HepG2 (cell line): ENCODE measurements around the gene MMP8. TPM values are rescaled to one million over a fixed set of nuclear protein-coding genes. Genes with fewer than 3 reads are reported as not detected.

ENCODE experiments used
- ATAC-seq: fragments of 200-7000 bp; cut with Tn5 transposase; 3 replicates; pipeline ENCODE4 v1.9.1; 2020; ENCODE audit warnings: mild to moderate bottlenecking, moderate library complexity
- Bru-seq: library from RNA; stranded (reverse); fragments of 400-500 nt; gene quantifications from one replicate; lab custom pipeline; 2021; lab: Mats Ljungman, UMichigan
- BruChase-seq, 2 experiments: library from RNA; stranded (reverse); fragments of 400-500 nt; gene quantifications; one replicate each; lab custom pipeline; 2021; lab: Mats Ljungman, UMichigan
- BruUV-seq: library from RNA; stranded (reverse); fragments of 400-500 nt; replicated peaks from 2 replicates; lab custom pipeline; 2021; lab: Mats Ljungman, UMichigan
- CTCF ChIA-PET: fragments of 300-600 bp; formaldehyde crosslinking; extraction: SDS; loops from one replicate; lab custom pipeline; 2021; ENCODE audit warnings: low total read pairs, inconsistent platforms, low intra/inter-chr PET ratio; lab: Yijun Ruan, JAX
- POLR2A ChIA-PET: fragments of 350-600 bp; sonication (Branson Sonifier 250); formaldehyde crosslinking; loops from one replicate; lab custom pipeline; 2020; ENCODE audit warnings: antibody characterized with exemption, inconsistent platforms; lab: Yijun Ruan, JAX
- DNase-seq: peaks from one replicate; pipeline ENCODE4 v3.0.0-alpha.2; 2015; ENCODE audit warnings: low spot score
- FAIRE-seq: peaks from 3 replicates; lab custom pipeline; 2011; peaks lifted over from hg19 to GRCh38; lab: Jason Lieb, UNC
- H2AFZ ChIP-seq: one replicate; pipeline ENCODE4 v1.6.1; 2011; ENCODE audit warnings: low read length, inconsistent platforms
- H3K27ac ChIP-seq: fragments of 300-600 bp; 3 replicates; pipeline ENCODE4 v1.8.0; 2011; ENCODE audit warnings: mixed run types, mild to moderate bottlenecking, mixed read lengths, low read length, inconsistent platforms; ENCODE audit not compliant: insufficient read depth; ENCODE audit errors: extremely low read length
- H3K27me3 ChIP-seq, 2 experiments: fragments of 200-600 bp in 1 of 2; 2 replicates in 1 of 2; 3 replicates in 1 of 2; pipeline versions ENCODE4 v1.6.0 to v1.8.0; 2011; ENCODE audit warnings: low read length in 2 of 2, mild to moderate bottlenecking in 2 of 2, moderate library complexity in 2 of 2, inconsistent platforms in 1 of 2; ENCODE audit not compliant: insufficient read depth in 2 of 2, control insufficient read depth in 1 of 2
- H3K36me3 ChIP-seq, 2 experiments: fragments of 200-600 bp in 1 of 2; replicated peaks in 1 of 2; 2 replicates in 1 of 2; 3 replicates in 1 of 2; pipeline versions ENCODE4 v1.5.1 to v1.8.0; 2011; ENCODE audit warnings: low read length in 2 of 2, inconsistent platforms in 1 of 2; ENCODE audit not compliant: insufficient read depth in 2 of 2, control insufficient read depth in 1 of 2
- H3K4me1 ChIP-seq: 2 replicates; pipeline ENCODE4 v1.5.1; 2012; ENCODE audit warnings: low read length, inconsistent platforms; ENCODE audit not compliant: insufficient read depth
- H3K4me2 ChIP-seq: 2 replicates; pipeline ENCODE4 v1.6.0; 2011; ENCODE audit warnings: low read depth, low read length, inconsistent platforms
- H3K4me3 ChIP-seq, 3 experiments: fragments of 200-600 bp in 1 of 3; sonication (generic), shearing (Covaris generic) in 1 of 3; replicated peaks in 1 of 3; 2 replicates each; pipeline ENCODE4 v1.5.1; 2011 to 2016; ENCODE audit warnings: low read length in 3 of 3, inconsistent platforms in 2 of 3, low read depth in 2 of 3, mild to moderate bottlenecking in 2 of 3, control low read depth in 1 of 3, mixed read lengths in 1 of 3; ENCODE audit not compliant: insufficient read depth in 1 of 3
- H3K79me2 ChIP-seq: one replicate; pipeline ENCODE4 v1.6.1; 2011; ENCODE audit warnings: low read length, inconsistent platforms; ENCODE audit not compliant: insufficient read depth
- H3K9ac ChIP-seq: 2 replicates; pipeline ENCODE4 v1.6.0; 2011; ENCODE audit warnings: mild to moderate bottlenecking, low read depth, low read length, inconsistent platforms; ENCODE audit not compliant: insufficient read depth
- H3K9me3 ChIP-seq: 2 replicates; pipeline ENCODE4 v1.5.1; 2012; ENCODE audit warnings: mild to moderate bottlenecking, low read length
- H4K20me1 ChIP-seq: 2 replicates; pipeline ENCODE4 v1.6.0; 2011; ENCODE audit warnings: inconsistent platforms, mild to moderate bottlenecking, low read length, moderate library complexity; ENCODE audit not compliant: insufficient read depth
- ATF1 ChIP-seq: IDR thresholded peaks from 2 replicates; pipeline ENCODE4 v1.6.1; 2016; ENCODE audit warnings: mild to moderate bottlenecking, control low read depth
- FOXA1 ChIP-seq, 2 experiments: fragments of 450-650 bp in 1 of 2; sonication (generic) in 1 of 2; formaldehyde crosslinking in 1 of 2; IDR thresholded peaks; 2 replicates each; pipeline versions ENCODE4 v1.4.0 to v1.6.1; 2016 to 2020; ENCODE audit warnings: missing genetic modification reagents in 1 of 2
- GATA4 ChIP-seq: sonication (generic); IDR thresholded peaks from 2 replicates; pipeline ENCODE4 v1.6.1; 2016; ENCODE audit warnings: antibody characterized with exemption, low read depth, borderline replicate concordance
- PAWR ChIP-seq: sonication (generic); formaldehyde crosslinking; IDR thresholded peaks from 2 replicates; pipeline ENCODE4 v1.4.0; 2020; ENCODE audit warnings: missing genetic modification reagents, mild to moderate bottlenecking, borderline replicate concordance
- SMC3 ChIP-seq: IDR thresholded peaks from 2 replicates; pipeline ENCODE4 v1.6.1; 2011; ENCODE audit warnings: low read length, improper control_type of control experiment
- ZFX ChIP-seq: sonication (generic); formaldehyde crosslinking; IDR thresholded peaks from 2 replicates; pipeline ENCODE4 v1.4.0; 2020; ENCODE audit warnings: mild to moderate bottlenecking, low read depth, missing genetic modification reagents, moderate library complexity
- ZNF225 ChIP-seq: sonication (generic); formaldehyde crosslinking; IDR thresholded peaks from 2 replicates; pipeline ENCODE4 v1.4.0; 2020; ENCODE audit warnings: mild to moderate bottlenecking, missing genetic modification reagents
- ZNF350 ChIP-seq: sonication (generic); formaldehyde crosslinking; IDR thresholded peaks from 2 replicates; pipeline ENCODE4 v1.4.0; 2020; ENCODE audit warnings: mild to moderate bottlenecking, low read depth, missing genetic modification reagents, borderline replicate concordance
- ZNF496 ChIP-seq: sonication (generic); formaldehyde crosslinking; IDR thresholded peaks from 2 replicates; pipeline ENCODE4 v1.8.1; 2023; ENCODE audit warnings: mild to moderate bottlenecking, moderate library complexity, missing genetic modification reagents; ENCODE audit not compliant: insufficient replicate concordance
- ZNF552 ChIP-seq: sonication (generic); formaldehyde crosslinking; IDR thresholded peaks from 2 replicates; pipeline ENCODE4 v1.9.0; 2022; ENCODE audit warnings: missing genetic modification reagents, mild to moderate bottlenecking, borderline replicate concordance
- ZNF7 ChIP-seq: IDR thresholded peaks from 2 replicates; pipeline ENCODE4 v1.6.1; 2016; ENCODE audit warnings: missing biosample characterization, missing genetic modification reagents
- ZNF746 ChIP-seq: sonication (generic); formaldehyde crosslinking; IDR thresholded peaks from 2 replicates; pipeline ENCODE4 v1.8.0; 2022; ENCODE audit warnings: mild to moderate bottlenecking, missing genetic modification reagents
- whole genome bisulfite sequencing: methylation state at CpG from one replicate; pipeline ENCODE4 v1.1.6; 2017; ENCODE audit warnings: low lambda C conversion rate; 5-methylcytosine and 5-hydroxymethylcytosine counted together
- in situ Hi-C: cut with HindIII; loops from 2 replicates; pipeline ENCODE4 v1.10.0; 2017; ENCODE audit warnings: low pct_unique_long_range_greater_than_20kb; ENCODE audit not compliant: extremely low pct_ligation_motif_present
- intact Hi-C: fragments of 100-400 bp; cut with micrococcal nuclease; formaldehyde crosslinking; loops from one replicate; pipeline ENCODE4 v1.10.0; 2022; ENCODE audit not compliant: unreplicated experiment
- long read RNA-seq, 2 experiments: library from RNA in 1 of 2; library from polyadenylated mRNA in 1 of 2; stranded (forward) in 1 of 2; unstranded in 1 of 2; transcript quantifications; one replicate each; pipeline ENCODE4 v2.0.0, GENCODE V29; 2019 to 2022
- polyA minus RNA-seq, 3 experiments: library from RNA; depleted of rRNA, polyadenylated mRNA; stranded (reverse); fragments of >200 nt; gene quantifications; 2 replicates each; pipeline ENCODE4 v1.2.3, GENCODE V29; 2011; ENCODE audit warnings: low replicate concordance in 1 of 3
- polyA plus RNA-seq, 8 experiments: library from polyadenylated mRNA; depleted of rRNA in 3 of 8; stranded (reverse) in 7 of 8; unstranded in 1 of 8; fragments of >200 nt; fragmentation: Illumina TruSeq in 4 of 8; extraction: Trizol in 4 of 8; gene quantifications; 2 replicates each; pipeline versions ENCODE4 v1.2.1 to v1.2.3, GENCODE V29; 2011 to 2016; ENCODE audit warnings: low read depth in 4 of 8, missing spikeins in 1 of 8, mixed read lengths in 1 of 8; ENCODE audit not compliant: insufficient read depth in 1 of 8
- total RNA-seq, 5 experiments: library from RNA; depleted of rRNA; stranded (reverse); fragments of >200 nt; fragmentation: Illumina TruSeq; extraction: Trizol; gene quantifications; 2 replicates each; pipeline ENCODE4 v1.2.3, GENCODE V29; 2016; ENCODE audit warnings: low read depth in 1 of 5
- TF ChIP-seq, protein P1 (sequence below): sonication (generic); IDR thresholded peaks from 2 replicates; pipeline ENCODE4 v1.6.1; 2016; ENCODE audit warnings: low read depth, borderline replicate concordance
- TF ChIP-seq, protein P2 (sequence below): fragments of 450-650 bp; IDR thresholded peaks from 2 replicates; pipeline ENCODE4 v1.6.1; 2017

The MMP8 gene
- total RNA-seq (2016; rRNA removed; fragmentation: Illumina TruSeq; extraction: Trizol), result not detected in 2 replicates
- not detected in 2 replicates for total RNA-seq (2016; cell fraction: cytosol; rRNA removed; fragmentation: Illumina TruSeq; extraction: Trizol; ENCODE audit: low read depth)
- not detected in 2 replicates for total RNA-seq (2016; cell fraction: insoluble cytoplasmic fraction; rRNA removed; fragmentation: Illumina TruSeq; extraction: Trizol)
- not detected in 2 replicates for total RNA-seq (2016; cell fraction: membrane; rRNA removed; fragmentation: Illumina TruSeq; extraction: Trizol)
- total RNA-seq (2016; cell fraction: nucleus; rRNA removed; fragmentation: Illumina TruSeq; extraction: Trizol), result not detected in 2 replicates
- not detected in 2 replicates for polyA plus RNA-seq (2011; rRNA removed)
- not detected in 2 replicates for polyA plus RNA-seq (2011; cell fraction: cytosol; rRNA removed)
- not detected in 2 replicates for polyA plus RNA-seq (2011; cell fraction: nucleus; rRNA removed)
- not detected in 2 replicates for polyA plus RNA-seq (2012)
- not detected in 2 replicates for polyA plus RNA-seq (2016; cell fraction: cytosol; fragmentation: Illumina TruSeq; extraction: Trizol; ENCODE audit: low read depth)
- polyA plus RNA-seq (2016; cell fraction: insoluble cytoplasmic fraction; fragmentation: Illumina TruSeq; extraction: Trizol; ENCODE audit: low read depth), result not detected in 2 replicates
- not detected in 2 replicates for polyA plus RNA-seq (2016; cell fraction: membrane; fragmentation: Illumina TruSeq; extraction: Trizol; ENCODE audit: low read depth)
- not detected in 2 replicates for polyA plus RNA-seq (2016; cell fraction: nucleus; fragmentation: Illumina TruSeq; extraction: Trizol; ENCODE audit: insufficient read depth, low read depth)
- polyA minus RNA-seq (2011; rRNA and poly(A)+ RNA removed; ENCODE audit: low replicate concordance), result not detected in 2 replicates
- not detected in 2 replicates for polyA minus RNA-seq (2011; cell fraction: cytosol; rRNA and poly(A)+ RNA removed)
- polyA minus RNA-seq (2011; cell fraction: nucleus; rRNA and poly(A)+ RNA removed), result not detected in 2 replicates
- Bru-seq, nascent RNA, result not detected
- not detected for BruChase-seq, experiment 1, labeled RNA remaining after a 6-hour chase
- not detected for BruChase-seq, experiment 2, labeled RNA remaining after a 2-hour chase
- long read RNA-seq, experiment 1, result 0 reads
- long read RNA-seq, experiment 2, result 0 reads

- ATAC-seq, result no peak
- Histone ChIP-seq H3K4me3 (no peak within 1 kb of the TSS), H3K9ac (no peak within 1 kb of the TSS), H3K27me3 (no peaks in the 10 kb centered on the region), H3K9me3 (no peaks in the 10 kb centered on the region), H3K79me2 (no peaks in the 10 kb centered on the region), H2AFZ (no peak within 1 kb of the TSS), H3K27ac (no peak within 1 kb of the TSS), H3K4me1 (no peaks in the 10 kb centered on the region), H4K20me1 (no peaks in the 10 kb centered on the region), H3K36me3 (no peaks in the 10 kb centered on the region), H3K4me2 (no peak within 1 kb of the TSS)
- TF ChIP-seq ZNF496 (CRISPR knock-in tag) (no peak), SMC3 (no peak), ZNF225 (CRISPR knock-in tag) (no peak), ZNF350 (CRISPR knock-in tag) (no peak), ZNF746 (CRISPR knock-in tag) (no peak), GATA4 (no peak), ATF1 (no peak), FOXA1 (IDR thresholded peaks at IDR 0.05) (no peak), FOXA1 (CRISPR knock-in tag; IDR thresholded peaks at IDR 0.05) (no peak), ZNF552 (CRISPR knock-in tag) (no peak), PAWR (CRISPR knock-in tag) (no peak), ZNF7 (CRISPR knock-in tag) (no peak), ZFX (CRISPR knock-in tag) (no peak)
- TF ChIP-seq, protein P1, sequence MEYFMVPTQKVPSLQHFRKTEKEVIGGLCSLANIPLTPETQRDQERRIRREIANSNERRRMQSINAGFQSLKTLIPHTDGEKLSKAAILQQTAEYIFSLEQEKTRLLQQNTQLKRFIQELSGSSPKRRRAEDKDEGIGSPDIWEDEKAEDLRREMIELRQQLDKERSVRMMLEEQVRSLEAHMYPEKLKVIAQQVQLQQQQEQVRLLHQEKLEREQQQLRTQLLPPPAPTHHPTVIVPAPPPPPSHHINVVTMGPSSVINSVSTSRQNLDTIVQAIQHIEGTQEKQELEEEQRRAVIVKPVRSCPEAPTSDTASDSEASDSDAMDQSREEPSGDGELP, result no peak
- TF ChIP-seq, protein P2, sequence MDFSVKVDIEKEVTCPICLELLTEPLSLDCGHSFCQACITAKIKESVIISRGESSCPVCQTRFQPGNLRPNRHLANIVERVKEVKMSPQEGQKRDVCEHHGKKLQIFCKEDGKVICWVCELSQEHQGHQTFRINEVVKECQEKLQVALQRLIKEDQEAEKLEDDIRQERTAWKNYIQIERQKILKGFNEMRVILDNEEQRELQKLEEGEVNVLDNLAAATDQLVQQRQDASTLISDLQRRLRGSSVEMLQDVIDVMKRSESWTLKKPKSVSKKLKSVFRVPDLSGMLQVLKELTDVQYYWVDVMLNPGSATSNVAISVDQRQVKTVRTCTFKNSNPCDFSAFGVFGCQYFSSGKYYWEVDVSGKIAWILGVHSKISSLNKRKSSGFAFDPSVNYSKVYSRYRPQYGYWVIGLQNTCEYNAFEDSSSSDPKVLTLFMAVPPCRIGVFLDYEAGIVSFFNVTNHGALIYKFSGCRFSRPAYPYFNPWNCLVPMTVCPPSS, result no peak
- BruUV-seq, result no TSS peak
- intact Hi-C loops (no loop called here), in situ Hi-C loops (loop anchor here (25.0 kb wide), 1 partner anchor 212 kb away; no protein-coding TSS in a partner anchor)
- no peak for FAIRE-seq
- 4% methylated on average over 2 of the region's 2 CpGs for WGBS
- POLR2A ChIA-PET, result no interaction called here
- CTCF ChIA-PET, result no interaction called here
- no peak for DNase-seq
Measured at GRCh38 chr11:102724904-102725500, at the start of gene MMP8. MMP8 (minus strand) TSS chr11:102724954; CDS start chr11:102724855, 99 bp downstream.
